ENCODE measurements around the gene TMCC3. TPM values are rescaled to one million over a fixed set of nuclear protein-coding genes. Genes with fewer than 3 reads are reported as not detected.

The TMCC3 gene
- total RNA-seq, 1 donor from 2014 or later, result 3.2 TPM

- DNase-seq (ENCODE audit: low read depth in 2 of 2), result no peak
These were observed 114.1 kb downstream of the TMCC3 start for GRCh38 chr12:94536040-94536965.

GRCh38 chr12:94535510-94535921 is 114.8 kb downstream of the TMCC3 start:
- DNase-seq (ENCODE audit: low read depth in 2 of 2), result no peak

DNA sequence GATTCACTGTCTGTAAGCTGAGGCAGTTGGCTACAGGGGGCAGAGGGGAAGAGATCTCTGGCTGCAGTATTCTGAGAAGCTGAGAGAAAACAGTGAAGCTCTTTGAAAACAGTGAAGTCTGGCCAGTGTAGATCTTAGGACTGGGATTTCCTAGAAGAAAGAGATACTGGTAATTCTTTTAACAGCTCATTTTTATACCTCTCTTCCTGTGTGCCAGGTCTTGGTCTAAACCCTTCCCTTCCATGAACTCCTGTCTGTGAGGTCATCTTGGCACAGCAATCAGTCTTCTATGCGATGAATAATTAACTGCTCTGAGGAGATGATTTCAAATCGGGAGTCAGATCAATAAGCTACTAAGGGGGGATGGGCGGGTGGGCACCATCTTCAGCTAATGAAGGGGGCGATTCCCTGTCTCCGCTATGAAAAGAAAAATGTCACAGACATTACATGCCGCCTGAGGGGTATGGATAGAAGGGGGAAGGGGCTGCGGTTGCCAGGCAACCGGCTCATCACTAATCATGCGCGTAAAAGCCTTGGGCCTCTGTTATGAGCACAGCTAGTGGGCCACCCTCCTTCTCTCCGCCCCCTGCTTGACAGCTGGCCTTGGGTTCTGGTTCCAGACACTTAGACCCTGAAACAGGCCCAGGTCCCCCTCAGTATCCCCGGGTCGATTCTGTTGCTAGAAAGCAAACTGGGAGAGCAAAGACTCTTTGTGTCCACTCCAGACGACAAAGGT is 115.4 kb downstream of the TMCC3 start:
- no peak for DNase-seq (ENCODE audit: low read depth in 2 of 2)

DNA sequence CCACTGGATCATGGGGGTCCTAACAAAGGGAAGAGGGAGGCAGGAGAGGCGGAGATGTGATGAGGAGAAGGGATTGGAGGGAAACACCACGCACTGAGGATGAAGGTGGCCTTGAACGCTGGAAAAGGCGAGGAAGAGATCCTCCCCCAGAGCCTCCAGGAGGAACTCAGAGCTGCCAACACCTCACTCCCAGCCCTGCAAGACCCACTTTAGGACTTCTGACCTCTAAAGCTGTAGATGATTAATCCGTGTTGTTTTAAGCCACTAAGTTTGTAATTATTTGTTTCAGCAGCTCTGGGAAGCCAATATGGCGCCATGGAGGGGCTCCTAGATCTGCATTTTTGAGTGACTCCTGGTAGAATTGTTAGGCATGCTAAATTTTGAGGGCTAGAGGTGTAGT is 116.1 kb downstream of the TMCC3 start:
- no peak for DNase-seq (ENCODE audit: low read depth in 2 of 2)

DNA sequence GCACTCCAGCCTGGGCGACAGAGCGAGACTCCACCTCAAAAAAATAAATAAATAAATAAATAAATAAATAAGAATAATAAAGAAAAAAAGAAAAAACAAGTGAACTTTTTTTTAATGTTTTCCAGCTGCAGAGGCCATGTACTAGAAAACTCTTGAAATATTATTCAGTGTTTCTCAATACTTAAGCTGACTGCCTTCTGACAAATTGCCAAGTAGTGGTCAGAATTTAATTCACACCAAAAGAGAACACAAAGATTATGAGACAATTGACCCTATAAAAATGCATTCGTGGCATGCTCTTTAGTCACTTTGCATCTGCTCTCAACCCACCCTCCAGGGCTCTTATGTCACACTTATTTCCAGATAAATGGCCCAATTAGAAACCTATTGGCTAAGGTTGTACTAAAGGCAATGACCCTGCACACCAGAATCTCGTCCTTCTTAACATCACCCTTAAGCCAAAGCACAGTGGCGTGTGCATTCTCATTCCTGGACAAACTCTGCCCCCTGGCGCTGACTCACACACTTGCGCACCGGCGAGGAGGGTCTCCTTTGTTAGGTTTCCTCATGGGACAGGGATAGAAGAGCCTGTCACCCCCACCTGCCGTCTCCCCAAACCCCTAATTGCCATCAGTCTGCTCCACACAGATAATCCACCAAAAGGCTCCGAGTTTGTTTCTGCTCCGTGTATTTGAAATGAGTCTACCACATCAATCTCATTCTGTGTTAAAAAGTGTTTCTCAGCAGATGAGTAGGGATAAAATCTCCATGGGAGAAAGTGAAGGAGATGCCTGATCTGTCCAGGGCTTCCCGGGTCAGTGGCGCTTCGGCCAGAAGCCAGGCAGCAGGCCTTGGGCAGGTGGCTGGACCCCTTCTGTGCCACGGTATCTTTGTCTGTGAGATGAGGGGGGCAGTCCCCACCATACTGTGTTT is 117.6 kb downstream of the TMCC3 start:
- DNase-seq (ENCODE audit: low read depth in 2 of 2), result peak; percentile 72

DNA sequence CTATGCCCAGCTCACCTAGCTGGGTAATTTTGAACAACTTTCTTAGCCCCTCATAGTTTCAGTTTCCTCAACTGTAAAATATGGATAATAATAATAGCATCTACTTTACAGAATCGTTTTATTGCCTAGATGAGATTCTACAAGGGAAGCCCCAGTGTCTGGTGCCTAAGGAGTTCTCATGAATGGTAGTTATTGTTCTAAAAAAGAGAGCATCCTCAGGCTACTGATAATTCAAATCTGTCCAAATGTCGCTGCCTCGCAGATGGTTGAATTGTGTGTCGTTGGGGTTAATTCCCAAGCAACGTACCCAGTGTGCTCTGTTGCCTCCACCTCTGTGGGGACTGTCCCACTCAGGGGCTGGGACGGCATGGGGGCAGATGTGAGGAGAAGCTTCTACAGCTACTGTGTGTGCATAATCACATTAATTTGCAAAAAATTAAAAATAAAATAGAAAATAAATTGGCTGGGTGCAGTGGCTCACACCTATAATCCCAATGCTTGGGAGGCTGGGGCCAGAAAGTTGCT is 119.1 kb downstream of the TMCC3 start:
- DNase-seq (ENCODE audit: low read depth in 2 of 2), result no peak

- DNase-seq (ENCODE audit: low read depth in 2 of 2), result no peak
These were observed 124.4 kb downstream of the TMCC3 start for GRCh38 chr12:94525951-94526350.

Other genes starting within 250 kb of the TMCC3 start
- 3.1 and 3.2 TPM in 2 replicates for gene CEP83, start 190.7 kb downstream of the TMCC3 start, total RNA-seq